Lung (tissue), 12 donors: Measurements from ENCODE around the gene HS6ST1. TPM values are rescaled to one million over a fixed set of nuclear protein-coding genes. Genes with fewer than 3 reads are reported as not detected.

Source experiments
- ATAC-seq: fragments of 200-7000 bp; cut with Tn5 transposase; one replicate; pipeline ENCODE4 v1.9.1; 2020; ENCODE audit warnings: moderate number of reproducible peaks; ENCODE audit not compliant: insufficient read depth, low FRiP score
- DNase-seq, 3 donors: peaks; one replicate each; pipeline ENCODE4 v3.0.0-alpha.2; 2013 to 2017
- H3K27ac ChIP-seq, 2 donors: one replicate each; pipeline ENCODE4 v1.5.1; 2013; ENCODE audit warnings: mild to moderate bottlenecking in 2 of 2, moderate library complexity in 2 of 2, control low read depth in 1 of 2, inconsistent platforms in 1 of 2, low read depth in 1 of 2, low read length in 1 of 2
- H3K27me3 ChIP-seq, 3 donors: one replicate each; pipeline ENCODE4 v1.5.1; 2013; ENCODE audit warnings: low read length in 2 of 3; ENCODE audit not compliant: control insufficient read depth in 3 of 3, insufficient read depth in 3 of 3
- H3K36me3 ChIP-seq, 4 donors: one replicate each; pipeline ENCODE4 v1.5.1; 2013; ENCODE audit warnings: low read length in 4 of 4, mild to moderate bottlenecking in 1 of 4, moderate library complexity in 1 of 4; ENCODE audit not compliant: control insufficient read depth in 4 of 4, insufficient read depth in 4 of 4
- H3K4me1 ChIP-seq, 5 donors: one replicate each; pipeline ENCODE4 v1.5.1; 2013; ENCODE audit warnings: low read length in 5 of 5, mild to moderate bottlenecking in 2 of 5, moderate library complexity in 1 of 5; ENCODE audit not compliant: control insufficient read depth in 5 of 5, insufficient read depth in 5 of 5
- H3K4me3 ChIP-seq: one replicate; pipeline ENCODE4 v1.5.1; 2013; ENCODE audit warnings: mild to moderate bottlenecking, control low read depth, moderate library complexity
- H3K9ac ChIP-seq, 2 donors: one replicate each; pipeline ENCODE4 v1.5.1; 2013; ENCODE audit warnings: low read length in 2 of 2, control low read depth in 1 of 2; ENCODE audit not compliant: insufficient read depth in 1 of 2
- H3K9me3 ChIP-seq, 4 donors: one replicate each; pipeline ENCODE4 v1.5.1; 2013; ENCODE audit warnings: low read length in 3 of 4, mild to moderate bottlenecking in 1 of 4, moderate library complexity in 1 of 4; ENCODE audit not compliant: control insufficient read depth in 4 of 4, insufficient read depth in 3 of 4
- CTCF ChIP-seq: IDR thresholded peaks from 2 replicates; pipeline ENCODE4 v1.5.1; 2012; ENCODE audit warnings: mild to moderate bottlenecking; ENCODE audit errors: control extremely low read depth, extremely low read depth
- WGBS, 2 donors: extraction: QIAGEN DNeasy Blood & Tissue Kit; methylation state at CpG; one replicate each; pipeline ENCODE4 v1.1.7; 2013; 5-methylcytosine and 5-hydroxymethylcytosine counted together
- polyA plus RNA-seq, 2 donors: library from polyadenylated mRNA; stranded (reverse); fragments of 200-250 nt; gene quantifications; one replicate each; pipeline ENCODE4 v1.2.1, GENCODE V29; 2013
- total RNA-seq, 2 donors: library from RNA; depleted of rRNA in 1 of 2; stranded (reverse); fragments of >200 nt in 1 of 2; gene quantifications; one replicate each; pipeline ENCODE4 v1.2.1, GENCODE V29; 2014 to 2021
- donor health status: control.
- donor health status: control.
- donor health status: Bipolar disorder and iron deficiency.
- donor health status: healthy.
- donor health status: DM: yes; HTN: yes; CAD: no.

Gene HS6ST1
- total and polyA plus RNA-seq, 4 donors: 15.1 to 37.7 (median 29.1) TPM

- DNase-seq (no peak), ATAC-seq (no peak)
- WGBS, 2 donors: 88 to 89% methylated on average over 21 of the region's 21 CpGs
- no peak for TF ChIP-seq CTCF
- H3K27ac ChIP-seq: no peak overlapping the region
- H3K9me3 ChIP-seq: no peaks in the 10 kb centered on the region
- no peaks in the 10 kb centered on the region for H3K27me3 ChIP-seq
- peaks cover 0 to 4% (median 1%) of the 10 kb centered on the region in 4 donors for H3K36me3 ChIP-seq
- peaks cover 0 to 14% (median 0%) of the 10 kb centered on the region in 5 donors for H3K4me1 ChIP-seq
- no peak overlapping the region for H3K9ac ChIP-seq
- no peak overlapping the region for H3K4me3 ChIP-seq
Observed at GRCh38 chr2:128292599-128293425, 25.9 kb downstream of the HS6ST1 start.

GRCh38 chr2:128291844-128292598 is 26.6 kb downstream of the HS6ST1 start:
- WGBS, 2 donors: 95 to 96% methylated on average over 19 of the region's 19 CpGs
- Histone ChIP-seq H3K9me3 (no peaks in the 10 kb centered on the region), H3K27me3 (no peaks in the 10 kb centered on the region), H3K27ac (no peak overlapping the region), H3K36me3 (peaks cover 0 to 5% (median 2%) of the 10 kb centered on the region in 4 donors), H3K4me1 (peaks cover 0 to 14% (median 0%) of the 10 kb centered on the region in 5 donors), H3K4me3 (no peak overlapping the region), H3K9ac (no peak overlapping the region)
- ATAC-seq (no peak), DNase-seq (no peak)
- TF ChIP-seq CTCF: no peak

GRCh38 chr2:128291161-128291843 is 27.4 kb downstream of the HS6ST1 start:
- Histone ChIP-seq H3K4me1 (peaks cover 0 to 14% (median 4%) of the 10 kb centered on the region in 5 donors), H3K9me3 (no peaks in the 10 kb centered on the region), H3K27ac (no peak overlapping the region), H3K9ac (no peak overlapping the region), H3K27me3 (no peaks in the 10 kb centered on the region), H3K36me3 (peaks cover 0 to 5% (median 2%) of the 10 kb centered on the region in 4 donors), H3K4me3 (no peak overlapping the region)
- no peak for DNase-seq
- ATAC-seq: no peak
- 87% methylated on average over 13 of the region's 13 CpGs for WGBS, 2 donors
- TF ChIP-seq CTCF: no peak
